NCI-H2227 (cell line): ENCODE results near the gene SVEP1.

ENCODE experiments used
- DNase-seq: peaks from one replicate; lab custom pipeline; 2025; ENCODE audit not compliant: unreplicated experiment; lab: John Stamatoyannopoulos, UW

Gene SVEP1

DNA sequence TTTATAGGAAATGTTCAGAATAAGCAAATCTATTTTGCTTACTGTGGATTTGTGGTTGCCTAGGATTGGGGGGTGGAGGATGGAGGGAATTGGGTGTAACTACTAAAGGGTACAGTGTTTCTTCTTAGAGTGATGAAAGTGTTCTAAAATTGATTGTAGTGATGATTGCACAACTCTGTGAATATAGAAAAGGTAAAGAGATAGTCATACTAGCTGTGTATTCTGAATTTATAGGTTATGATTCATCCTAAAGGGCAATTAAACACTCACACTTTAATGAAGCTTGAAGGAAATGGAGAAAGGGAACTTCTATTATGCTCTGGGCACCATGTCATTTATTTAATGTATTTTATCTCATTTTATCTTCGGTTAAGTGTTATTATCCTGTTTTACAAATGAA lies 251.8 kb downstream of the SVEP1 start:
- DNase-seq = no peak

DNA sequence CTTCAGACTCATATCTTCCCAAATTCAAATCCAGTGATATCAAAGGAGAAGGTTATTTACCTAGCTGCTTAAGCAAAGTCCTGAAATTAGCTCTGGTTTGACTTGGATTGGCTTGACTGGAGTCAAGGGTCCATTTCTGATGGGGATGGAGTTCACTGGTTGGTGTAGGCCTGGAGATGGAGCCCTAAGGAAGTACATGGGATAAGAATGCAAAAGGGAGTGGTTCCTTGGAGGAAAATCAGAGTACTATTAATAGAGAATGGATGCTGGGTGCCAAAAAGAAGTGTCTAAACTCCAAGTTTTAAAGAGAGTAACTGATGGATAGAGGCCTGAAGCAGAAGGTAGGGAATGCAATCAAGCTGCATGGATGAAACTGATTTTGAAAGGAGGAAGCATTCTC lies 255.7 kb downstream of the SVEP1 start:
- no peak for DNase-seq

DNA sequence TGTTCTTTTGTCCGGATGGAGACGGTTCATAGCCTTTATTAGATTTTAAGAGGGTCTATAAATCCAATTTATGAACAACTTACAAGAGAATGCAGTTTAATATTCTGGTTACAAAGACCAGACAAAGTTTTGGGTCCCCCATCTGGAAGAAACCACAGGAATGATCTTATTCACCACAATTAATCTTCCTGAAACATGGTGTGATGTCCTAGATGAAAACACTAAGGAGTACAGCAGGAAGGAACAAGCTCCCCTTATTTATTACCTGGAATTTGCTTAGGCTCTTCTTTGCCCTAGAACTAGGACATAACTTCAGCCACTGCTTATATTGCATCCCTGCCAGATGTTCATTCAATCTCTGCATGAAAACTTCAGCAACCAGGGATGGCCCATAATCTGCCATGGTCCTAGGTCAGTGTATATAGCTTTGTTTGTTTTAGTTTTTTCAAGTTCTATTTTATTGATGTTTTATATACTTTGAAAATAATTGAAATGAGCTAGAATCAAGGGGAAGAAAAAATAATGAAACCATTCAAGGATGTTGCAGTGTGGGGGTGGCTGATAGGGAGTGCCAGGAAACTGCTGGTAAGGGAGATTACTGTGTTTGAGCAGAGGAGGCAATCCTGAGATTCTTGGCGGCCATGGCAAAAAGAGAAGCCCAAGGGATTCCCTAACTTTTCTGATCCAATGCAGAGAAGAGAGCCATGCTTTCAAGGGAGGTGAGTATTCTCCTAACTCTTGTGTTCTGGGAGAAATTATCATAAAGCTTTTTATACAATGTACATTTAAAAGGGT lies 258.7 kb downstream of the SVEP1 start:
- no peak for DNase-seq

DNA sequence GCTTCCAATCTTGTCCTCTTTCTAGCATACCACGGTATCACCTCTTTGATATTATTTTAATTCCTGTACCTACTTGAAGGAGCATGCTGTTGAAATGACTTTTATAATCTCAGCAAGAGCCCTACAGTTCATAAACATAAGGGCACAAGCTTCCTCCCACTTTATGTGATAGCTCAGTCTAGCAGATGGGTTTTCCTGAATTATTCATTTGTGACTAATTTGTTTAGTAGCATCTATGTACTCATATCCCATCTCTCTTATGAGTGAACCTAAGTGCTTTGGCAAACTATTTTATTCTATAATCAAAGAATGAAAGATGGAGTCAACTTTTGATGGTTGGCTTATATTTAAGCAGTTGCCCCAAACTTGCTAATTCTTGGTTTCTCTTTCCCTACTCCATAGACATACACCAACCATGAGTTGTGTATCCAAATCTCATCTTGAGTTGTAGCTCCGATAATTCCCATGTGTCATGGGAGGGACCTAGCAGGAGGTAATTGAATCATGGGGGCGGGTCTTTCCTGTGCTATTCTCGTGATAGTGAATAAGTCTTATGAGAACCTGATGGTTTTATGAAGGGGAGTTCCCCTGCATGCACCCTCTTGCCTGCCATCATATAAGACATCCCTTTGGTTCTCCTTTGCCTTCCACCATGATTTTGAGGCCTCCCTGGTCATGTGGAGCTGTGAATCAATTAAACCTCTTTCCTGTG lies 259.6 kb downstream of the SVEP1 start:
- no peak for DNase-seq

DNA sequence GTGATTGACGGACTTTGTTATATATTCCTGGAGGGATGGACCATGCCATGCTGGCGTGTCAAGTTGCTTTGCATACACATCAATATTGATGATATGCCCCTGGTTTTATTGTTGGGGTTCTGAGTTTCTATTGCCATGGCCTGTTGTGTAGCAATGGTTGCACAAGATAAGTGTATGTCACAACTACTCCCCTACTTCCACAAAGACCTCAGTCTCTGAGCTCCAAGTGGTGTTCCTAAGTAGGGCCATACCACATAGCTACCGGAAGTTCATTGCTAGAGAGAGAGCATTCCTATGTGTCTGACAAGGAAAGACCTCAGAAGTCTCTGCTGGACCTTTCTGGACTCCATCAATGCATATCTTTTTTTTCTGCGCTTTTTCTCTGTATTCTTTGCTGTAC lies 261.6 kb downstream of the SVEP1 start:
- DNase-seq = no peak

DNA sequence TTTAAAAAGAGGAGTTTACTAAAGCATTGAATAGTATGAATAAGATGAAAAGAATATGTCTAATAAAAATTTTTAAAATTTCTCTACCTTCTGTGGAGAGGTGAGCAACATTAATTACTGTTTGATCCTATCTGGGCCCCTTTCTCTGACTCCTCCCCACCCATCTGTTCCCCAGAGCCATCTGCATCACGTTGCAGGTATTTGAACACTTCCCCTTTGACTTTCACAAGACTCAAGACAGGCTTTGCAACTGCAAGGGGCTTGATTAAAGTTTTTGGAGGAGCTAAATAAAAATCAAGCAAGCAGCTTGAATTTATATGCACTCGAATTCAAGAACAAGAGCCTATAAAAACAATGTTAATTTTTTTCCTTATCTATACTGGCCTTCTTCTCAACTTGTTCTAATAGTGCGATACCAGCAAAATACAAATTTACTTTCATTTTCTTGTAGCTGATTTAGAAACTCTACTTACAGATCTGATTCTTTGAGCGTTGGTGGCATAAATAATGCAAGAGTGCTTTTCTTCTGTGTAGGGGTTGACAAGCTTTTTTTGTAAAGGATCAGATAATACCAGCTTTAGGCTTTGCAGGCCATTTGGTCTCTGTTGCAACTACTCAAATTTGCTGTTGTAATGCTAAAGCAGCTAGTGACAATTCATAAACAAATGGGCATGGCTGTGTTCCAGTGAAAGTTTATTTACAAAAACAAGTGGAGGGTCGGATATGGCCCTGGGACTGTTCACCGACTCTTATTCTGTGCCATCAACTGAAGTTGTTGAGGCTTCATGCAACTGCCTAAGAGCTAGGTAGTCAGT lies 263.1 kb downstream of the SVEP1 start:
- no peak for DNase-seq
